Stimulated activated CD8-positive, alpha-beta memory T cell treated with anti-CD3 and anti-CD28 coated beads, Interleukin-12 subunit alpha, Interleukin-12 subunit beta, amount 100 ng/mL, for 24 hours (primary cell): ENCODE measurements around the gene LGI4.

Experiments
- DNase-seq: peaks from one replicate; pipeline ENCODE4 v3.0.0-alpha.2; 2020; ENCODE audit errors: extremely low read depth

LGI4 gene

GRCh38 chr19:35085947-35086346 lies 48.9 kb downstream of the LGI4 start:
- DNase-seq: no peak

GRCh38 chr19:35084509-35084762 lies 50.4 kb downstream of the LGI4 start:
- DNase-seq: no peak

- no peak for DNase-seq
Measured at GRCh38 chr19:35083691-35084508, 51.0 kb downstream of the LGI4 start.

GRCh38 chr19:35081201-35081600 lies 53.7 kb downstream of the LGI4 start:
- DNase-seq: no peak

- DNase-seq: no peak
Measured at GRCh38 chr19:35080613-35081170, 54.2 kb downstream of the LGI4 start.

GRCh38 chr19:35079826-35080225 lies 55.0 kb downstream of the LGI4 start:
- no peak for DNase-seq

GRCh38 chr19:35077411-35078223 lies 57.2 kb downstream of the LGI4 start:
- no peak for DNase-seq

- no peak for DNase-seq
Measured at GRCh38 chr19:35076657-35077056, 58.2 kb downstream of the LGI4 start.

- no peak for DNase-seq
Measured at GRCh38 chr19:35076026-35076370, 58.9 kb downstream of the LGI4 start.

GRCh38 chr19:35075202-35076025 lies 59.4 kb downstream of the LGI4 start:
- no peak for DNase-seq
